H9 (cell line): Measurements from ENCODE around the gene SIGLEC9. TPM values are rescaled to one million over a fixed set of nuclear protein-coding genes. Genes with fewer than 3 reads are reported as not detected.

Experiments used
- DNase-seq: peaks from one replicate; pipeline ENCODE4 v3.0.0-alpha.2; 2017
- H2AFZ ChIP-seq: one replicate; pipeline ENCODE4 v1.6.1; 2013; ENCODE audit warnings: mild to moderate bottlenecking, low read length, control low read depth, moderate library complexity
- H2AK5ac ChIP-seq: 2 replicates; pipeline ENCODE4 v1.6.1; 2013; ENCODE audit warnings: low read length, control low read depth, mixed read lengths; ENCODE audit not compliant: insufficient read length
- H2BK120ac ChIP-seq: one replicate; pipeline ENCODE4 v1.6.1; 2013; ENCODE audit warnings: low read depth, mild to moderate bottlenecking, low read length, control low read depth, inconsistent platforms; ENCODE audit not compliant: poor library complexity, severe bottlenecking
- H2BK12ac ChIP-seq: 2 replicates; pipeline ENCODE4 v1.6.1; 2013; ENCODE audit warnings: low read length, control low read depth, mixed read lengths, low read depth; ENCODE audit not compliant: insufficient read length
- H2BK15ac ChIP-seq: 2 replicates; pipeline ENCODE4 v1.6.1; 2013; ENCODE audit warnings: low read depth, low read length, control low read depth
- H2BK20ac ChIP-seq: one replicate; pipeline ENCODE4 v1.6.1; 2013; ENCODE audit warnings: low read depth, mild to moderate bottlenecking, low read length, control low read depth, inconsistent platforms; ENCODE audit not compliant: poor library complexity, severe bottlenecking
- H2BK5ac ChIP-seq: 2 replicates; pipeline ENCODE4 v1.6.1; 2013; ENCODE audit warnings: low read length, control low read depth, mixed read lengths; ENCODE audit not compliant: insufficient read length
- H3K14ac ChIP-seq: 2 replicates; pipeline ENCODE4 v1.6.1; 2013; ENCODE audit warnings: low read length, control low read depth; ENCODE audit not compliant: insufficient read depth
- H3K18ac ChIP-seq: 2 replicates; pipeline ENCODE4 v1.6.1; 2013; ENCODE audit warnings: low read depth, mild to moderate bottlenecking, mixed read lengths, low read length, control low read depth; ENCODE audit not compliant: insufficient read length
- H3K23ac ChIP-seq: 2 replicates; pipeline ENCODE4 v1.6.1; 2013; ENCODE audit warnings: low read length, control low read depth, mixed read lengths, low read depth; ENCODE audit not compliant: insufficient read length
- H3K23me2 ChIP-seq: 2 replicates; pipeline ENCODE4 v1.6.1; 2013; ENCODE audit warnings: low read depth, mild to moderate bottlenecking, mixed read lengths, low read length, control low read depth; ENCODE audit not compliant: insufficient read length, poor library complexity, severe bottlenecking
- H3K27ac ChIP-seq: 2 replicates; pipeline ENCODE4 v1.5.1; 2013; ENCODE audit warnings: low read length, control low read depth, mixed read lengths, low read depth; ENCODE audit not compliant: insufficient read length
- H3K27me3 ChIP-seq: 2 replicates; pipeline ENCODE4 v1.6.1; 2013; ENCODE audit warnings: low read length, control low read depth, inconsistent platforms; ENCODE audit not compliant: insufficient read depth
- H3K4ac ChIP-seq: 2 replicates; pipeline ENCODE4 v1.6.1; 2013; ENCODE audit warnings: low read depth, mild to moderate bottlenecking, control low read depth, inconsistent platforms, low read length, moderate library complexity
- H3K4me1 ChIP-seq: 2 replicates; pipeline ENCODE4 v1.6.1; 2013; ENCODE audit warnings: low read length, control low read depth, inconsistent platforms; ENCODE audit not compliant: insufficient read depth
- H3K4me2 ChIP-seq: 2 replicates; pipeline ENCODE4 v1.6.1; 2013; ENCODE audit warnings: low read length, control low read depth, mixed read lengths; ENCODE audit not compliant: insufficient read length, insufficient read depth
- H3K56ac ChIP-seq: 2 replicates; pipeline ENCODE4 v1.6.1; 2013; ENCODE audit warnings: low read depth, mild to moderate bottlenecking, mixed read lengths, low read length, control low read depth; ENCODE audit not compliant: insufficient read length
- H3K79me1 ChIP-seq: 2 replicates; pipeline ENCODE4 v1.6.1; 2013; ENCODE audit warnings: low read depth, mild to moderate bottlenecking, moderate library complexity, low read length, control low read depth, inconsistent platforms; ENCODE audit not compliant: insufficient read depth, poor library complexity, severe bottlenecking
- H3K79me2 ChIP-seq: 2 replicates; pipeline ENCODE4 v1.6.1; 2013; ENCODE audit warnings: low read length, control low read depth, inconsistent platforms; ENCODE audit not compliant: insufficient read depth
- H3K9ac ChIP-seq: 2 replicates; pipeline ENCODE4 v1.6.1; 2013; ENCODE audit warnings: low read length, control low read depth, mixed read lengths; ENCODE audit not compliant: insufficient read length; ENCODE audit errors: extremely low read depth
- H3K9me3 ChIP-seq: one replicate; pipeline ENCODE4 v1.6.1; 2013; ENCODE audit warnings: low read depth, low read length, inconsistent platforms; ENCODE audit not compliant: control insufficient read depth
- H3T11ph ChIP-seq: one replicate; pipeline ENCODE4 v1.6.1; 2013; ENCODE audit warnings: mild to moderate bottlenecking, low read length, control low read depth, inconsistent platforms
- H4K20me1 ChIP-seq: one replicate; pipeline ENCODE4 v1.6.1; 2013; ENCODE audit not compliant: control insufficient read depth, insufficient read length, insufficient read depth
- H4K5ac ChIP-seq: 2 replicates; pipeline ENCODE4 v1.6.1; 2013; ENCODE audit warnings: low read depth, mild to moderate bottlenecking, mixed read lengths, low read length, control low read depth; ENCODE audit not compliant: insufficient read length
- H4K8ac ChIP-seq: replicated peaks from 2 replicates; pipeline ENCODE4 v1.6.1; 2013; ENCODE audit warnings: low read length, control low read depth, mixed read lengths, low read depth; ENCODE audit not compliant: insufficient read length
- H4K91ac ChIP-seq: 2 replicates; pipeline ENCODE4 v1.6.1; 2013; ENCODE audit warnings: low read depth, mild to moderate bottlenecking, moderate library complexity, mixed read lengths, low read length, control low read depth; ENCODE audit not compliant: insufficient read length
- H3K27ac Mint-ChIP-seq, 3 experiments: 2 replicates in 2 of 3; 3 replicates in 1 of 3; pipeline ENCODE4 v1.8.0; 2020 to 2021; ENCODE audit warnings: mixed read lengths in 3 of 3, mild to moderate bottlenecking in 1 of 3, moderate library complexity in 1 of 3
- H3K27me3 Mint-ChIP-seq: 2 replicates; pipeline ENCODE4 v1.8.0; 2021; ENCODE audit warnings: low read depth, mild to moderate bottlenecking, moderate library complexity, mixed read lengths
- H3K36me3 Mint-ChIP-seq, 3 experiments: 2 replicates in 2 of 3; 3 replicates in 1 of 3; pipeline ENCODE4 v1.8.0; 2020 to 2021; ENCODE audit warnings: low read depth in 3 of 3, mixed read lengths in 3 of 3; ENCODE audit not compliant: insufficient read depth in 1 of 3
- H3K4me1 Mint-ChIP-seq, 2 experiments: 2 replicates each; pipeline ENCODE4 v1.8.0; 2020; ENCODE audit warnings: mixed read lengths in 2 of 2
- H3K4me3 Mint-ChIP-seq, 2 experiments: 2 replicates in 1 of 2; 3 replicates in 1 of 2; pipeline ENCODE4 v1.8.0; 2020 to 2021; ENCODE audit warnings: mild to moderate bottlenecking in 2 of 2, mixed read lengths in 2 of 2, moderate library complexity in 1 of 2
- H3K9me3 Mint-ChIP-seq, 2 experiments: 2 replicates in 1 of 2; 3 replicates in 1 of 2; pipeline ENCODE4 v1.8.0; 2020; ENCODE audit warnings: mild to moderate bottlenecking in 2 of 2, mixed read lengths in 2 of 2, moderate library complexity in 1 of 2
- CTCF ChIP-seq: fragments of 200-600 bp; sonication (generic); conservative IDR thresholded peaks from 3 replicates; pipeline ENCODE4 v1.8.0; 2021; ENCODE audit warnings: antibody characterized with exemption, mild to moderate bottlenecking
- WGBS: extraction: QIAGEN DNeasy Blood & Tissue Kit; methylation state at CpG from one replicate; pipeline ENCODE4 v1.1.7; 2013; ENCODE audit warnings: missing lambda C conversion rate, low lambda C conversion rate, mixed read lengths; ENCODE audit not compliant: insufficient read length; ENCODE audit errors: extremely low coverage; 5-methylcytosine and 5-hydroxymethylcytosine counted together
- total RNA-seq: library from RNA; stranded (reverse); gene quantifications from 2 replicates; pipeline ENCODE4 v1.2.1, GENCODE V29; 2021

Gene SIGLEC9
- total RNA-seq, 1 experiment from 2014 or later, result not detected

- Mint-ChIP-seq H3K9me3 (no peaks in the 10 kb centered on the region), H3K27me3 (peaks cover 6% of the 10 kb centered on the region), H3K4me1 (peaks cover 25 to 36% of the 10 kb centered on the region in 2 experiments), H3K4me3 (no peak overlapping the region), H3K36me3 (no peaks in the 10 kb centered on the region; a peak in 1 of 7 replicates), H3K27ac (no peak overlapping the region; a peak in 2 of 7 replicates)
- H2AK5ac ChIP-seq, result no peak overlapping the region
- no peak overlapping the region for H2BK120ac ChIP-seq
- peaks cover 2% of the 10 kb centered on the region; the same call in 1 of the 2 replicates for H3K4me1 ChIP-seq
- no peaks in the 10 kb centered on the region for H3K27me3 ChIP-seq
- DNase-seq, result no peak
- H2BK20ac ChIP-seq, result no peak overlapping the region
- H3K4me2 ChIP-seq, result no peak overlapping the region
- H3K27ac ChIP-seq, result no peak overlapping the region
- TF ChIP-seq CTCF, result no peak
- H3K14ac ChIP-seq, result no peak overlapping the region
- no peaks in the 10 kb centered on the region for H3K79me1 ChIP-seq
- H3K18ac ChIP-seq, result no peak overlapping the region
- no peak overlapping the region for H2AFZ ChIP-seq
- H2BK5ac ChIP-seq, result no peak overlapping the region
- no peaks in the 10 kb centered on the region for H3K23me2 ChIP-seq
- no peak overlapping the region for H3K9ac ChIP-seq
- H4K5ac ChIP-seq, result no peak overlapping the region
- no peak overlapping the region for H2BK12ac ChIP-seq
- H4K91ac ChIP-seq, result no peak overlapping the region
- H3K79me2 ChIP-seq, result no peaks in the 10 kb centered on the region
- H3K23ac ChIP-seq, result no peak overlapping the region
- no peak overlapping the region for H4K8ac ChIP-seq
- no peaks in the 10 kb centered on the region for H3K9me3 ChIP-seq
- no CpG with 5 or more reads among the region's 17 CpGs for WGBS
- H3T11ph ChIP-seq, result no peak overlapping the region
- no peak overlapping the region for H3K56ac ChIP-seq
- H3K4ac ChIP-seq, result no peak overlapping the region
- no peaks in the 10 kb centered on the region for H4K20me1 ChIP-seq
- H2BK15ac ChIP-seq, result no peak overlapping the region
Measured at GRCh38 chr19:51089786-51090185, 34.9 kb upstream of the SIGLEC9 start.
